ENCODE results near the gene NCOA1. TPM values are rescaled to one million over a fixed set of nuclear protein-coding genes. Genes with fewer than 3 reads are reported as not detected.

The NCOA1 gene
- total and polyA plus RNA-seq, 8 donors = 6.2 to 27.0 (median 17.3) TPM

GRCh38 chr2:24761866-24762265 is 270.8 kb downstream of the NCOA1 start:
- H3K9me3 ChIP-seq = no peaks in the 10 kb centered on the region
- FAIRE-seq = no peak
- no peaks in the 10 kb centered on the region for H3K27me3 ChIP-seq
- no peak overlapping the region for H3K27ac ChIP-seq
- 94% methylated on average over 5 of the region's 5 CpGs for WGBS, 2 donors
- peaks cover 0 to 44% (median 17%) of the 10 kb centered on the region in 3 donors for H3K36me3 ChIP-seq
- no peaks in the 10 kb centered on the region for H3K4me1 ChIP-seq
- no peak for TF ChIP-seq CTCF (IDR thresholded peaks at IDR 0.05)
- intact Hi-C loops (cut with DNase I) = no loop called here
- ATAC-seq = no peak
- DNase-seq = no peak
- no peak overlapping the region for H3K4me3 ChIP-seq

GRCh38 chr2:24762518-24762917 is 271.5 kb downstream of the NCOA1 start:
- H3K4me1 ChIP-seq = no peaks in the 10 kb centered on the region
- intact Hi-C loops (cut with DNase I) = no loop called here
- H3K36me3 ChIP-seq = peaks cover 0 to 46% (median 17%) of the 10 kb centered on the region in 3 donors
- no peak for TF ChIP-seq CTCF (IDR thresholded peaks at IDR 0.05)
- H3K4me3 ChIP-seq = no peak overlapping the region
- no peak for ATAC-seq
- H3K9me3 ChIP-seq = no peaks in the 10 kb centered on the region
- WGBS, 2 donors = 44 to 54% methylated on average over 2 of the region's 2 CpGs
- no peaks in the 10 kb centered on the region for H3K27me3 ChIP-seq
- H3K27ac ChIP-seq = no peak overlapping the region
- FAIRE-seq = no peak
- DNase-seq = no peak

GRCh38 chr2:24763843-24764242 is 272.8 kb downstream of the NCOA1 start:
- Histone ChIP-seq H3K9me3 (no peaks in the 10 kb centered on the region), H3K27me3 (no peaks in the 10 kb centered on the region), H3K36me3 (peaks cover 0 to 43% (median 13%) of the 10 kb centered on the region in 3 donors), H3K27ac (no peak overlapping the region), H3K4me3 (no peak overlapping the region), H3K4me1 (no peaks in the 10 kb centered on the region)
- WGBS, 2 donors = 96 to 99% methylated on average over 4 of the region's 4 CpGs
- DNase-seq = no peak
- no peak for ATAC-seq
- FAIRE-seq = no peak
- intact Hi-C loops (cut with DNase I) = no loop called here
- no peak for TF ChIP-seq CTCF (IDR thresholded peaks at IDR 0.05)

- 92 to 93% methylated on average over 6 of the region's 6 CpGs for WGBS, 2 donors
- ATAC-seq (no peak), DNase-seq (no peak), FAIRE-seq (no peak)
- TF ChIP-seq CTCF (IDR thresholded peaks at IDR 0.05) = no peak
- Histone ChIP-seq H3K36me3 (peaks cover 0 to 32% (median 10%) of the 10 kb centered on the region in 3 donors), H3K9me3 (no peaks in the 10 kb centered on the region), H3K4me3 (no peak overlapping the region), H3K27me3 (no peaks in the 10 kb centered on the region), H3K4me1 (no peaks in the 10 kb centered on the region), H3K27ac (no peak overlapping the region)
- intact Hi-C loops (cut with DNase I) = no loop called here
Observed at GRCh38 chr2:24766609-24767008, 275.6 kb downstream of the NCOA1 start.

- no peak for ATAC-seq
- intact Hi-C loops (cut with DNase I) = no loop called here
- FAIRE-seq = no peak
- no peak for TF ChIP-seq CTCF (IDR thresholded peaks at IDR 0.05)
- no peaks in the 10 kb centered on the region for H3K4me1 ChIP-seq
- H3K36me3 ChIP-seq = peaks cover 0 to 20% (median 3%) of the 10 kb centered on the region in 3 donors
- H3K9me3 ChIP-seq = no peaks in the 10 kb centered on the region
- WGBS, 2 donors = 89 to 90% methylated on average over 5 of the region's 5 CpGs
- no peak for DNase-seq
- H3K27me3 ChIP-seq = no peaks in the 10 kb centered on the region
- no peak overlapping the region for H3K4me3 ChIP-seq
- no peak overlapping the region for H3K27ac ChIP-seq
Observed at GRCh38 chr2:24768013-24768412, 277.0 kb downstream of the NCOA1 start.

Measured in pancreas (tissue), 10 donors.